ENCODE results near the gene MRGPRF. TPM values are rescaled to one million over a fixed set of nuclear protein-coding genes. Genes with fewer than 3 reads are reported as not detected.

MRGPRF gene
- polyA plus RNA-seq, 2 of the 4 experiments (the other 2 are of a cell fraction) = 0.04 TPM; not detected in 1

DNA sequence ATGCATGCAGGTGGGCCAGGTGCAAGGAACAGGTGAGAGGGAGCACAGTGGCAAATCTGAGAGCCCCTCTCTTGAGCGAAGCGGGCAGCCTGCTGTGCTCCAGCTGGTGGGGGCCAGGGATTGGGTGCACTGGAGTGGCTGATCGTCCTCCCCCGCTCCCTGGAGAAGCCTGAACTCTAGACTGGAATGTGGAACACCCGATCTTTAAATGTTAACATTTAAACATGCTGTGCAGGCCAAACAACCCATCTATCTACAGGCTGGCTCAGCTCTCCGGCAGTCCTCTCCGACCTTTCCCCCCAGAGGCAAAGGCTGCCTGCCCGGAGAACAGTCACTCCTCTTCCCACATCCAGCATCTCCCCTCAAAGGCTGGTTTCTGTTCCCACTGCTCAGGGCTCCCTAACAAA is 5.1 kb downstream of the MRGPRF start:
- ChIA-PET POLR2A (interaction anchor here (1.1 kb wide), 1 partner anchor 61 kb away, joined by 3 read pairs; no protein-coding TSS in a partner anchor), CTCF (interaction anchor here (0.7 to 3.1 kb wide), 3 partner anchors 37 to 118 kb away, joined by 3 to 16 read pairs (median 3); no protein-coding TSS in a partner anchor)
- no peaks in the 10 kb centered on the region for H3K9me3 ChIP-seq
- no peak for TF ChIP-seq ESRRA (IDR thresholded peaks at IDR 0.05; ENCODE audit: borderline replicate concordance, low read length)
- no peak for TF ChIP-seq ELK1 (IDR thresholded peaks at IDR 0.05; ENCODE audit: low read depth, low read length)
- TF ChIP-seq CHD2 (IDR thresholded peaks at IDR 0.05; ENCODE audit: low read length, partially characterized antibody) = no peak
- TF ChIP-seq, protein P1, sequence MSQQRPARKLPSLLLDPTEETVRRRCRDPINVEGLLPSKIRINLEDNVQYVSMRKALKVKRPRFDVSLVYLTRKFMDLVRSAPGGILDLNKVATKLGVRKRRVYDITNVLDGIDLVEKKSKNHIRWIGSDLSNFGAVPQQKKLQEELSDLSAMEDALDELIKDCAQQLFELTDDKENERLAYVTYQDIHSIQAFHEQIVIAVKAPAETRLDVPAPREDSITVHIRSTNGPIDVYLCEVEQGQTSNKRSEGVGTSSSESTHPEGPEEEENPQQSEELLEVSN (IDR thresholded peaks at IDR 0.05; ENCODE audit: borderline replicate concordance, low read depth) = no peak
- TF ChIP-seq PBX3 (IDR thresholded peaks at IDR 0.05) = no peak
- no peak for TF ChIP-seq MAFK (IDR thresholded peaks at IDR 0.05; ENCODE audit: partially characterized antibody)
- no peak for TF ChIP-seq EP300 (IDR thresholded peaks at IDR 0.05)
- no peak for TF ChIP-seq ZC3H11A (IDR thresholded peaks at IDR 0.05)
- H3K4me3 ChIP-seq = no peak overlapping the region
- H3K4me2 ChIP-seq = peak overlapping the region; percentile 69
- FAIRE-seq (no peak), ATAC-seq (peak; percentile 2 to 19; a peak in 3 of 6 replicates), DNase-seq (ENCODE audit: low read depth in 1 of 2, low spot score in 1 of 2) (peak in 1 of 2 experiments; percentile 24)
- peak overlapping the region; percentile 69 to 89 for H3K27ac ChIP-seq
- peaks cover 39% of the 10 kb centered on the region for H3K4me1 ChIP-seq
- WGBS (ENCODE audit: missing lambda C conversion rate) = 38% methylated on average over 8 of the region's 8 CpGs

- ATAC-seq (no peak), DNase-seq (ENCODE audit: low read depth in 1 of 2, low spot score in 1 of 2) (no peak), FAIRE-seq (no peak)
- Histone ChIP-seq H3K4me1 (peaks cover 39% of the 10 kb centered on the region), H3K9me3 (no peaks in the 10 kb centered on the region), H3K4me3 (no peak overlapping the region), H3K27ac (peak overlapping the region in 1 of 2 experiments; percentile 89; a peak in 2 of 6 replicates), H3K4me2 (no peak overlapping the region)
- ChIA-PET POLR2A (no interaction called here), CTCF (no interaction called here)
- TF ChIP-seq MAZ (IDR thresholded peaks at IDR 0.05; ENCODE audit: borderline replicate concordance, low read depth, low read length) = no peak
- no peak for TF ChIP-seq CHD4 (IDR thresholded peaks at IDR 0.05; ENCODE audit: borderline replicate concordance)
- TF ChIP-seq CHD2 (IDR thresholded peaks at IDR 0.05; ENCODE audit: low read length, partially characterized antibody) = no peak
- TF ChIP-seq PBX3 (IDR thresholded peaks at IDR 0.05) = no peak
- TF ChIP-seq TFCP2L1 (CRISPR knock-in tag; IDR thresholded peaks at IDR 0.05) = no peak
- TF ChIP-seq HEYL (CRISPR knock-in tag; IDR thresholded peaks at IDR 0.05) = no peak
- no peak for TF ChIP-seq ELK1 (IDR thresholded peaks at IDR 0.05; ENCODE audit: low read depth, low read length)
- TF ChIP-seq RFX5 (IDR thresholded peaks at IDR 0.05) = no peak
- TF ChIP-seq RNF2 (IDR thresholded peaks at IDR 0.05; ENCODE audit: borderline replicate concordance, low read depth) = no peak
- TF ChIP-seq NPAS2 (CRISPR knock-in tag; IDR thresholded peaks at IDR 0.05; ENCODE audit: borderline replicate concordance) = no peak
- TF ChIP-seq KDM5A (IDR thresholded peaks at IDR 0.05) = no peak
- TF ChIP-seq CBX2 (IDR thresholded peaks at IDR 0.05; ENCODE audit: borderline replicate concordance, low read depth) = no peak
- no peak for TF ChIP-seq RCOR1 (IDR thresholded peaks at IDR 0.05; ENCODE audit: low read depth, low read length)
- no peak for TF ChIP-seq ESRRA (IDR thresholded peaks at IDR 0.05; ENCODE audit: borderline replicate concordance, low read length)
- no peak for TF ChIP-seq BHLHE40 (IDR thresholded peaks at IDR 0.05; ENCODE audit: low read depth, low read length)
- no peak for TF ChIP-seq SMC3 (IDR thresholded peaks at IDR 0.05)
- no peak for TF ChIP-seq NR3C1 (IDR thresholded peaks at IDR 0.05)
- no peak for TF ChIP-seq POLR2AphosphoS2 (conservative IDR thresholded peaks at IDR 0.05; ENCODE audit: low read length)
- TF ChIP-seq, protein P1 (IDR thresholded peaks at IDR 0.05; ENCODE audit: borderline replicate concordance, low read depth) = no peak
- TF ChIP-seq SREBF2 (IDR thresholded peaks at IDR 0.05) = no peak
- WGBS (ENCODE audit: missing lambda C conversion rate) = 88% methylated on average over 11 of the region's 12 CpGs
Measured at GRCh38 chr11:69006816-69007215, 6.2 kb downstream of the MRGPRF start.
